ENCODE data around the gene NHEJ1.

- no peak for TF ChIP-seq EZH2 (IDR thresholded peaks at IDR 0.05)
- TF ChIP-seq CTCF (IDR thresholded peaks at IDR 0.05 in 2 of 3, conservative IDR thresholded peaks at IDR 0.05 in 1 of 3; ENCODE audit: borderline replicate concordance in 1 of 3, insufficient read depth in 1 of 3, low read depth in 2 of 3, low read length in 2 of 3), result no peak
- no peak for TF ChIP-seq REST (IDR thresholded peaks at IDR 0.05; ENCODE audit: low read depth)
- no peak for TF ChIP-seq ELF1 (IDR thresholded peaks at IDR 0.05; ENCODE audit: borderline replicate concordance, low read depth)
- TF ChIP-seq JUND (IDR thresholded peaks at IDR 0.05), result no peak
- no peak for TF ChIP-seq POLR2A (IDR thresholded peaks at IDR 0.05; ENCODE audit: borderline replicate concordance, extremely low read depth, insufficient read depth, insufficient read length)
- no peak for TF ChIP-seq MAX (IDR thresholded peaks at IDR 0.05)
These were observed 118.5 kb downstream of the NHEJ1 start for GRCh38 chr2:219042157-219042556.

Data from HCT116 (cell line).